HS-5 (cell line): Measurements from ENCODE around the gene THBD.
"Not testable (repeated sequence)": the region's sequence is repeated elsewhere in the genome, so short reads cannot be mapped to it uniquely, and the experiment has no call there.

ENCODE experiments used
- DNase-seq: peaks from one replicate; pipeline ENCODE4 v3.0.0-alpha.2; 2012; ENCODE audit warnings: low read depth

Gene THBD

GRCh38 chr20:23034721-23035671 is 14.5 kb downstream of the THBD start, which contains the start of gene SSTR4:
Gene SSTR4, plus strand, starts transcription at chr20:23035312. Its CDS starts 172 bp downstream, at chr20:23035484.
- DNase-seq: no peak

DNA sequence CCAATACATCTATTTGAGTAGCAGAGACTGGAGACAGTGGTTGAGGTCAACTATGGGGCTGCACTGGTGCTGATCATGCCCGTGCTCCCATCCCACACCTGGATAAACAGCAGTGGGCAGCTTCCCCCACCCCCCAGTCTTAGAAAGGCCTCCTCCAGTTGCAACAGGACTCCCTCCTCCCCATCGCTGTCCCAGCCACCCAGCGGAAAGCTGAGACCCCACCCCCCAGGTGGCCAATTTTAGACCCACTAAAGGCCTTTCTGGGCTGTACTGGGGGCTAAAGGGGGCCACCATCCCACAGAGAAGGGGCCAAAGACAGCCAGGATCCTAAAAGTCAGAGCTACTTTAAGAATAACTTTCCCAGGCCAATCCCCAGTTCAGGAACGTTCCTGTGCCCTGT is 15.6 kb downstream of the THBD start:
- DNase-seq: no peak

DNA sequence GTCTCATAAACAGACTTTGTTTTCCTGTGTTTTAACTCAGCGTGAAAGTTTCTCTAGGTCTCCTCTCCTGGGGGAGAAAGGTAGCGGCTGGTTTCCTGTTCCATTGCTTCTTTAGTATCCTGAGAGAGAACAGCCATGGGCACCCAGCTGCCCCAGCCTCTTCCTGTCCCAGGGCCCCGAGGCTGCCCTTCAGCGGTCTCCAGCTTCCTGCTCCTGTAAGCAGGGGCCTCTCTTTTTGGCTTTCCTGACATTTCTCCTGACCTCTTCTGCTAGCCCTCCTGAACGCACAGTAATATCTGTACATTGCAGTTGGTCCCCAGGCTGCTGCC is 16.8 kb downstream of the THBD start:
- DNase-seq: no peak

DNA sequence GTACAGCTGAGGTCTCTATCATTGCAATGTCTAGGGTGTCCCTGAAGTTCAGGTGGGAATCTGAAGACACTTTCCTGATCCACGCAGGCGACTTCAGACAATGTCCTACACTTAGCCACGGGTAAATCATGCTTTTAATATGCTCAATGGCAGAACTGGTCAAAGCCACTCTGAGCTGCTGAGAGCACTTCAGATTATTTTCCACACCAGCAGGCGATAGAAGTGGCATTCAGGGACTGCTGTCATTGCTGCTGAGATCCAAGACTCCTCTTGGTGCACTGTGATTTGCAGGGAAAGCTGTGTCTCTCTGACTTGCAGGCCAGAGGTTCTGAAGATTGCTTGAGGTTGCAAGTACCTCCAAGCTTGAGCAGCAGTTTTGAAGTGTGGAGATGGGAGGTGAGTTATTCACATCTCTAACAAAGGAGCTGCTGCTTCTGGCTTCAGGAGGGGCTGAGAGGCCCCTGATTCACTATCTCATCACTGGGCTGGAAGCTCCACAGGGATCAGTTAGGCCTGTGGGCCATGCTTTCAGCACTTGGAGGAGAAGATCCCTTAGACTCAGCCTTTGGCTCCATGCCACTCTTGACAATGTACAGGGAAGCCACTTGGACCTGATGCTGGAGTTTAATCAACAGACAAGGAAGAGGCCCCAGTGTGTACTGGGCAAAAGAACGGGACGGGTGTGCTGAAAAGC is 17.3 kb downstream of the THBD start:
- DNase-seq: no peak

- no peak for DNase-seq
Measured at GRCh38 chr20:23031346-23031745, 18.1 kb downstream of the THBD start.

DNA sequence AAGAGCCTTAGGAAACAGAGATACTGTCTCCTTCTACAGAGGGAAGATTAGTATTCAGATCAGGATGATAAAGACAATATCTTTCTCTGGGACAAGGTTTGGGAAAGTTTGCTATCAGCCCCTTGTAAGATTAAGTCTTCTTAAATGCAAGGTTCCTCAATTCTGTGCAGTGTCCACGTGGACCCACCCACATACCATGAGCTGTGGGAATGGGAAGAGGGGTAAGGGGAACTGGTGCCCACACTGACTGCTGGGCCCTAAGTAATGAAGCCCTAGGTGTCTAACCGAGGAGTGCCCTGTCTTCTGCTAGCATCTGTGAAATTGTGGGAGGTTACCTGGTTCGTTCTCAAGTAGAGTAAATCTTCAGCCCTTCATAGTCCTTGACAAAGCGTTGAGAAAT is 20.1 kb downstream of the THBD start:
- no peak for DNase-seq

DNA sequence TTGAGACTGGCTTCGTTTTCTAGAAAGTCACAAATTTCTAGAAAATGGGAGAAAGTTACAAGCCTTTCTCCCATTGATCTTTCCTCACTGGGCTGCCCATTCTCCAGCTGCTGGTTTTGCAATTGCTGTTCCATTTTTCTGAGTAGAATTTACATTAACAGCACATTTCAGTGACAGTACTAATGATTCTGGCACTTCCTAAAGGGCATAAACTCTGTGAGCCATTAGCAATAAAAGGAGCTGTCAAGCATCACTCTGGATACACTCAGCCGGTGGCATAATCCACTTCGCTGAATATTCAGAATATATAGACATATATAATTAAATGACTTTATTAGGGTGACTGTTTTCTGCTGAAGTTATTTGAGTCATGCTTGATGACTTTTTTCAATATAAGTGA is 21.1 kb downstream of the THBD start:
- DNase-seq: no peak

DNA sequence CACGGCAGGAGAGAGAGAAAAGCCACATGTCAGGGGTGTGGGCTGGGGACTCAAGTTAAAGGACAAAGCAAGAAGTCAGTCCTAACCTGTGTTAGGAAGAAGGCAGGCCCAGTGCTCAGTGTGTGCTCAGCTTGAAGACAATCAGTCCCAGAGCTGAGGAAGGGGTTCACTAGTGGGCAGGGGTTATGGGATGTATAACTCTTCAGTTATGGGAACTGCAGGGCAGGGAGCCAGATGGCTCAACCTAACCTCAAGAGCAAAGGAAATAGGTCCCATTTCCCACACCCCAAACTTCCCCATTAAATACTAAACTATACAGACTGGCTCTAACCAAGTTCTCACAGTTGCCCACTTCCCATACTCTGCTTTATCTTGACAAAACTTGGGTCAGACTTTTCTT is 21.8 kb downstream of the THBD start:
- DNase-seq: no peak

DNA sequence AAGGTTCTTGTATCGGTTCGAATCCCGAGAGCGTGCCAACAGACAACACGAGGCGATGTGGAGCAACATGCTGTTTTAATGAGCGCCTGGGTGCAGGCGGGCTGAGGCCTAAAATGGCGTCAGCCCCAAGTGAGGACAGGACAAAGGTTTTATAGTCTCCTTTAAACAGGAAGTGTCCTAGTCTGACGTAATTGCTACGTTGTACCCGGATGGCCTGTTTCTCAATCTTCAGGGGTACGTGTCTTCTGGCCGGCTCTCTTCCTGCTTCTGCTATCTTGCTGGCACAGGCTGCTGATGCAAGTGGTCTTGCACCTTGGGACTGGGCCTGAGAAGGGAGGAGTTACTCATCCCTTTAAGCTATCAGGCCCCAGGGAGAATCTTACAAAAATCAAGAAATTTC is 24.0 kb downstream of the THBD start:
- not testable (repeated sequence) for DNase-seq

DNA sequence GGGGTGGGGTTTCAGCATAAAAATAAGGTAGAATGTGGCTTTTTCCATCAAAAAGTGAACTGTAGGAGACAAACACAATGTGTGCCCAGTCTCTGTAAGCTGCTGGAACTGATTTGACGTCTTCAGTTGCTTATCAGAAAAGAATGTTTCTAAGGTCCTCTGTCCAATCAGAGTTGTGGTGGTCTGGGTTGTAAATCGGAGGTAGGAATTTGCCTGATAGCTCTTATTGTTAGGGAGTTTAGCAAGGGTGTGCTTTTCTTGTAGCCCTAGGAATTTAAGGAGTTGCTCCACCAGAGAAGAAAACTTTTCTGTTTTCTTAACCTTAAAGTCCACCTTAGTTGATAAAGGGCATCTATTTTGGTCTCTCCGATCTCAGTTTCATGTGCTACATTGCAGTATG is 24.8 kb downstream of the THBD start:
- DNase-seq: no peak

- no peak for DNase-seq
Measured at GRCh38 chr20:23023621-23024177, 25.8 kb downstream of the THBD start.

GRCh38 chr20:23022849-23023248 is 26.6 kb downstream of the THBD start:
- no peak for DNase-seq

GRCh38 chr20:23021951-23022350 is 27.5 kb downstream of the THBD start:
- no peak for DNase-seq

- DNase-seq: no peak
Measured at GRCh38 chr20:23021541-23021940, 27.9 kb downstream of the THBD start.

DNA sequence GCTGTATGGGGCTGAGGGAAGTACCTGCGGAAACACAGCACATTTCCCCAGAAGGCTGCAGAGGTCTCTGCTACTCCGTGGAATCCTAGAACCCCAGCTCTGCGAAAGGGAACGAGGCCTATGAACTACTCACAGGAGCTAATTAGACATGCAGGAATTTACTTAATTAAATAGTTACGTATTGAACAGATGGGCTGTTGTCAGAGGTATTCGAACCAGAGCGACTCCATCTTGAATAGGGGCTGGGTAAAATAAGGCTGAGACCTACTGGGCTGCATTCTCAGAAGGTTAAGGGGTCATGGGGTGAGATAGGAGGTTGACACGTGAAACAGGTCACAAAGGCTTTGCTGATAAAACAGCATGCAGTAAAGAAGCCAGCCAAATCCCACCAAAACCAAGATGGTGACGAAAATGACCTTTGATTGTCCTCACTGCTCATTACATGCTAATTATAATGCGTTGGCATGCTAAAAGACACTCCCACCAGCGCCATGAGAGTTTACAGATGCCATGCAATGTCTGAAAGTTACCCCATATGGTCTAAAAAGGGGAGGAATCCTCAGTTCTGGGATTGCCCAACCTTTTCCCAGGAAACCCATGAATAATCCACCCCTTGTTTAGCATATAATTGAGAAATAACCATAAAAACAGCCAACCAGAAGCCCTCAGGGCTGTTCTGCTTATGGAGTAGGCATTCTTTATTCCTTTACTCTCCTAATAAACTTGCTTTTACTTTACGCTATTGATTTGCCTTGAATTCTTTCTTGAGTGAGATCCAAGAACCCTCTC is 29.0 kb downstream of the THBD start:
- DNase-seq: no peak

DNA sequence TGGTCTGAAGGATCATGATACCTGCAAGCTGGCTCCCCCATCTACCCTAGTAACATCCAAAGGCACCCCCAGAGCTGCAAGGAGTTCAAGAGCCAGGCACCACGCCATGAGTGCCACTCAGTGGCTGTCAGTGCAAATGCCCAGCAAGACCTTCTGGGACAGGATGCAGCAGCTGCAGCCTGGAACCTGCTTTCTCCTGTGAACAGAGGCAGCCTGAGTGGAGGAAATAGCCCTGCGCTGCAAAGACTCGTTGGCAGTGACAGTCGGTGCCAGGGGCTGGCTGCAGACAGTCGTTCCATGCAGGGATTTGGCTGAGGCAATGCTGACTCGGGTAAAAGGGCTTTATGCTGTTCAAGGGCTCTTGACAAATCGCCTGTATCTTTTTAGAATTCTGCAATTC is 30.1 kb downstream of the THBD start:
- no peak for DNase-seq

DNA sequence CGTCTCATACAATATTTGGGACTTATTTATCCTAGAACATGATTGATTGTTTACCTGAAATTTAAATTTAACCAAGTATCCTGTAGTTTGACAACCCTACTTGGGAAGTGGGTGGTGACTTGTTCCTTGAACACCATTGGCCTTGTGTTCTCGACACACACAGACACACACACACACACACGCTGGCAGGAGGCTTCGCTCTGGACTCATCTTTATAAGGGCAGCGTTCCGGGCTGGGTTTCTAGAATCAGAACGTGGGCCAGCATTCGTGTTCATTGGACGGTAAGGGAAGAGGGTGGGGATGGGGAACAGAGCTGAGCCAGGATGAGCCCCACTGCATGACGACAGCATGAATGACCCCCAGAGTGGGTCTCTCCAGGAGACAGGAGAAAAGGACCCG is 30.5 kb downstream of the THBD start:
- DNase-seq: no peak

- no peak for DNase-seq
Measured at GRCh38 chr20:23018432-23018831, 31.0 kb downstream of the THBD start.

- no peak for DNase-seq
Measured at GRCh38 chr20:23017516-23017915, 32.0 kb downstream of the THBD start.

GRCh38 chr20:23013429-23013828 is 36.0 kb downstream of the THBD start:
- no peak for DNase-seq

GRCh38 chr20:23011008-23011721 is 38.3 kb downstream of the THBD start:
- no peak for DNase-seq

DNA sequence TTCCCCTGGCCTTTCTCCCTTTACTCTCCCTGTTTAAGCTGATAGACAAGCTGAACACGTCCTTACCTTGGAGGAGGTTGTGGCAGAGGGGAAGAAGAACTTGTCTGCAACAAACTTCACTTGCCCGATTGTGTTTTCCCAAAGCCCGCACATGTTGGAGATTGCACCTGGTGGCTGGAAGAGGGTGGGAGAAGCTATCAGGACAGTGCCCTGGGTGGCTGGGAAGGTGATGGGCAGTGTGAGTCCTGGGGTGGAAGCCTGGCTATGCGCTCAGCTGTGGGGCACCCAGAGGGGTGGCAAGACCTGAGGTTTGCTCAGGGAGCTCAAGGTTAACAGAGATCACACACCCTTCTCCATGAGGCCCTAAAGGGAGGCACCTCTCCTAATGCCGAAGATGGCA is 39.4 kb downstream of the THBD start:
- no peak for DNase-seq
